OCI-LY1 (cell line): ENCODE data around the gene PPP2R5C.

Source experiments
- H2AFZ ChIP-seq: fragments of 200-600 bp; sonication (generic), shearing (Covaris generic); 2 replicates; pipeline ENCODE4 v1.6.0; 2014; ENCODE audit warnings: antibody characterized with exemption, mild to moderate bottlenecking, low read length
- H3F3A ChIP-seq: fragments of 200-600 bp; sonication (generic), shearing (Covaris generic); 2 replicates; pipeline ENCODE4 v1.6.0; 2014; ENCODE audit warnings: mild to moderate bottlenecking, antibody characterized with exemption, low read length, moderate library complexity; ENCODE audit not compliant: insufficient read depth
- H3K27ac ChIP-seq: fragments of 200-600 bp; sonication (generic); 2 replicates; pipeline ENCODE4 v1.5.1; 2014; ENCODE audit warnings: low read length, mixed run types, mild to moderate bottlenecking, low read depth; ENCODE audit not compliant: poor library complexity, severe bottlenecking
- H3K27me3 ChIP-seq: fragments of 200-600 bp; sonication (generic); 2 replicates; pipeline ENCODE4 v1.6.0; 2014; ENCODE audit warnings: antibody characterized with exemption, mild to moderate bottlenecking, low read length, moderate library complexity; ENCODE audit not compliant: insufficient read depth
- H3K36me3 ChIP-seq: fragments of 200-600 bp; sonication (generic); 2 replicates; pipeline ENCODE4 v1.6.1; 2014; ENCODE audit warnings: mild to moderate bottlenecking, antibody characterized with exemption, low read length, moderate library complexity, mixed read lengths; ENCODE audit not compliant: insufficient read depth
- H3K4me1 ChIP-seq: fragments of 200-600 bp; sonication (generic); 2 replicates; pipeline ENCODE4 v1.5.1; 2014; ENCODE audit warnings: mild to moderate bottlenecking, low read length, moderate library complexity; ENCODE audit not compliant: insufficient read depth, severe bottlenecking
- H3K4me2 ChIP-seq: fragments of 200-600 bp; sonication (generic), shearing (Covaris generic); 2 replicates; pipeline ENCODE4 v1.6.1; 2014; ENCODE audit warnings: low read length
- H3K4me3 ChIP-seq: fragments of 200-600 bp; sonication (generic); 2 replicates; pipeline ENCODE4 v1.5.1; 2014; ENCODE audit warnings: low read length, low read depth, mild to moderate bottlenecking, mixed read lengths; ENCODE audit not compliant: poor library complexity, severe bottlenecking
- H3K79me2 ChIP-seq: fragments of 200-600 bp; shearing (Covaris generic); 2 replicates; pipeline ENCODE4 v1.6.1; 2016; ENCODE audit warnings: mixed run types, low read length, mixed read lengths; ENCODE audit not compliant: insufficient read depth
- H3K9ac ChIP-seq: fragments of 200-600 bp; sonication (generic), shearing (Covaris generic); 2 replicates; pipeline ENCODE4 v1.6.1; 2014; ENCODE audit warnings: mild to moderate bottlenecking, low read length, mixed read lengths
- H3K9me2 ChIP-seq: fragments of 200-600 bp; sonication (generic), shearing (Covaris generic); 2 replicates; pipeline ENCODE4 v1.6.1; 2014; ENCODE audit warnings: low read depth, mild to moderate bottlenecking, low read length, mixed read lengths
- H3K9me3 ChIP-seq: fragments of 200-600 bp; shearing (Covaris generic); 2 replicates; pipeline ENCODE4 v1.6.1; 2014; ENCODE audit warnings: low read length, mixed read lengths
- H4K20me1 ChIP-seq: fragments of 200-600 bp; sonication (generic), shearing (Covaris generic); 2 replicates; pipeline ENCODE4 v1.6.0; 2016; ENCODE audit warnings: mild to moderate bottlenecking, low read length; ENCODE audit not compliant: insufficient read depth
- EZH2 ChIP-seq: fragments of 200-600 bp; sonication (generic), shearing (Covaris generic); IDR thresholded peaks from 2 replicates; pipeline ENCODE4 v1.8.0; 2017; ENCODE audit warnings: borderline replicate concordance, mixed run types, mild to moderate bottlenecking, antibody characterized with exemption, low read length, moderate library complexity, mixed read lengths
- TF ChIP-seq, protein P1 (sequence below): fragments of 200-600 bp; sonication (generic), shearing (Covaris generic); IDR thresholded peaks from 2 replicates; pipeline ENCODE4 v1.5.1; 2017; ENCODE audit warnings: mild to moderate bottlenecking, antibody characterized with exemption, low read length, moderate library complexity, mixed read lengths

PPP2R5C gene

DNA sequence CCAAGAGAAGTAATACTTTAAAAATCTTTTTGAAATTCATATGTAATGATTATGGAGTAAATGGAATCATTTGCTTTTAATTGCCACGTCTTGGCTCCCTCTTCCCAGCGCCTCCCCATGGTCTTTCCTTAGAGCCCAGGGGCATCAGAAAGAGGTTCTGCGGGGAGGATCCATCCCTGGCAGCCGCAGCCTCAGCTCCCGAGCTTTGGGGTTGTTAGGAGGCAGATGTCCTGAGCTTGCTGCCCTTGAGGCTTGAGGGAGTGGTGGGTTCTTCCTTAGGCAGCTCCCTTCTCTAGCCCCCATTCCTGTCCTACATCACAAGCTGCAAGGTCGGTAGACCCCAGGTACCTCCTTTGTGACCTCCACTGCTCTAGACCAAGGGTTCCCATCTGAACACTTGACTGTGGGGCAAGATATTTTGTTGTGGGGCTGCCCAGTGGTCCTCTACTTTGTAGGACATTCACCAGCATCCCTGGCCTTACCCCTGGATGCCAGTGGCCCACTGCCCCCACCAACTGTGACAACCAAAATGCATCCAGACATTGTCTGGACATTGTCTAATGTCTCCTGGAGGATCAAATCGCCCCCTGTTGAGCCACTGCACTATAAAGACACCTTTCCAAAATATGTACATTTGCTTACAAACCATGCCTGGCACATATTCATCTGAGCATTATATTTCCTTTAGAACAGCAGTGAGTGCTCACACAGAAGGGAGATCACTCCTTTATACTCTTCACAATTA lies 6.3 kb downstream of the PPP2R5C start:
- peaks cover 9% of the 10 kb centered on the region; the same call in 1 of the 2 replicates for H3F3A ChIP-seq
- no peak overlapping the region for H3K4me3 ChIP-seq
- H3K36me3 ChIP-seq: peaks cover 15% of the 10 kb centered on the region; the same call in 1 of the 2 replicates
- no peak overlapping the region for H3K4me2 ChIP-seq
- H3K9me2 ChIP-seq: no peaks in the 10 kb centered on the region
- H3K9me3 ChIP-seq: no peaks in the 10 kb centered on the region
- H3K79me2 ChIP-seq: no peaks in the 10 kb centered on the region
- no peak for TF ChIP-seq EZH2
- TF ChIP-seq, protein P1, sequence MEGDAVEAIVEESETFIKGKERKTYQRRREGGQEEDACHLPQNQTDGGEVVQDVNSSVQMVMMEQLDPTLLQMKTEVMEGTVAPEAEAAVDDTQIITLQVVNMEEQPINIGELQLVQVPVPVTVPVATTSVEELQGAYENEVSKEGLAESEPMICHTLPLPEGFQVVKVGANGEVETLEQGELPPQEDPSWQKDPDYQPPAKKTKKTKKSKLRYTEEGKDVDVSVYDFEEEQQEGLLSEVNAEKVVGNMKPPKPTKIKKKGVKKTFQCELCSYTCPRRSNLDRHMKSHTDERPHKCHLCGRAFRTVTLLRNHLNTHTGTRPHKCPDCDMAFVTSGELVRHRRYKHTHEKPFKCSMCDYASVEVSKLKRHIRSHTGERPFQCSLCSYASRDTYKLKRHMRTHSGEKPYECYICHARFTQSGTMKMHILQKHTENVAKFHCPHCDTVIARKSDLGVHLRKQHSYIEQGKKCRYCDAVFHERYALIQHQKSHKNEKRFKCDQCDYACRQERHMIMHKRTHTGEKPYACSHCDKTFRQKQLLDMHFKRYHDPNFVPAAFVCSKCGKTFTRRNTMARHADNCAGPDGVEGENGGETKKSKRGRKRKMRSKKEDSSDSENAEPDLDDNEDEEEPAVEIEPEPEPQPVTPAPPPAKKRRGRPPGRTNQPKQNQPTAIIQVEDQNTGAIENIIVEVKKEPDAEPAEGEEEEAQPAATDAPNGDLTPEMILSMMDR: no peak
- H4K20me1 ChIP-seq: no peaks in the 10 kb centered on the region
- H3K27me3 ChIP-seq: no peaks in the 10 kb centered on the region
- no peak overlapping the region for H3K27ac ChIP-seq
- H3K9ac ChIP-seq: no peak overlapping the region
- H2AFZ ChIP-seq: no peak overlapping the region
- H3K4me1 ChIP-seq: peaks cover 47% of the 10 kb centered on the region

DNA sequence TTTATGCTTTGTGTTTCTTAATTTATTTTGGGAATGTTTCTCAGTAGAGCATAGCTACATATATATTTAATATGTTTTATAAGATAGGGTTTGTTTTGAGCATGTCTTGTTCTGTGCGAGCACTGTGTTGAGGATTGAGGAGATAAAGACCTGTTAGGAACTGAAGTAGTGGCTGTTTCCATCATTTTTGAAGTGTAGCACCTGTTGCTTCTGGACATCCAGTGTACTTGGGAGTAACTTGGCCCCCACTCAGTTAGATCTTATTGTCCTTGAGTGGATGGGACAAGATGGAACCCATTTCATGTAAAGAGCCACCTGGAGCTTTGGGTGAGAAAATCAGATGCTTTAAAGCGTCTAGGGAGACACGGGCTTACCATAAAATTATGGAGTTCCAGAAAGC lies 8.7 kb downstream of the PPP2R5C start:
- Histone ChIP-seq H3K4me3 (no peak overlapping the region), H3F3A (peaks cover 23% of the 10 kb centered on the region), H2AFZ (no peak overlapping the region), H3K9me2 (no peaks in the 10 kb centered on the region), H3K27me3 (no peaks in the 10 kb centered on the region), H3K27ac (peak overlapping the region; percentile 100), H3K79me2 (no peaks in the 10 kb centered on the region), H4K20me1 (no peaks in the 10 kb centered on the region), H3K36me3 (peaks cover 2% of the 10 kb centered on the region; the same call in 1 of the 2 replicates), H3K4me2 (0 out of 2 replicates have a peak overlapping the region, but pooled peaks have one; percentile 23), H3K9ac (no peak overlapping the region), H3K9me3 (no peaks in the 10 kb centered on the region), H3K4me1 (peaks cover 59% of the 10 kb centered on the region)
- no peak for TF ChIP-seq EZH2
- TF ChIP-seq, protein P1: no peak

DNA sequence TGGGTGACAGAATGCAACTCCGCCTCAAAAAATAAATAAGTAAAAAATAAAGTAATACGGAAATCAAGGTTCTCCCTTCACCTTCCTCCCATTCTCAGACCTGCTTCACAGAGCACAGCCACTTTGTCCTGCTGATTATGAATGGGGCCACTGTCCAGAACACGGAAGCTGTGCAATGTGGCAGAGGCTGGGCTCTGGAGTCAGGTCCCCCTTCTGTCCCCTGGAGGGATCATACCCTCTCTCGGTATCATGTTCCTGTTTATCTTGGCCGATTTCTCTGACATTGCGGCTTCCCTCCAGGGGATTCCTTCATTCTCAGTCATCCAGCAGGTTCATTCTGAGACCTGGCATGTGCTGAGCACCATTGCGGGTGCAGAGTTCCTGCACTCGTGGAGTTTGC lies 11.3 kb downstream of the PPP2R5C start:
- H3K4me3 ChIP-seq: no peak overlapping the region
- no peaks in the 10 kb centered on the region for H3K79me2 ChIP-seq
- H3K27me3 ChIP-seq: no peaks in the 10 kb centered on the region
- no peak overlapping the region for H2AFZ ChIP-seq
- peak overlapping the region; percentile 66; the same call in 1 of the 2 replicates for H3K4me2 ChIP-seq
- peaks cover 2% of the 10 kb centered on the region; the same call in 1 of the 2 replicates for H3K9me3 ChIP-seq
- peaks cover 78% of the 10 kb centered on the region for H3K4me1 ChIP-seq
- peaks cover 3% of the 10 kb centered on the region; the same call in 1 of the 2 replicates for H3K36me3 ChIP-seq
- peak overlapping the region; percentile 100 for H3K27ac ChIP-seq
- peaks cover 29% of the 10 kb centered on the region for H3F3A ChIP-seq
- peak overlapping the region; percentile 68; the same call in 1 of the 2 replicates for H3K9ac ChIP-seq
- no peak for TF ChIP-seq EZH2
- TF ChIP-seq, protein P1: no peak
- no peaks in the 10 kb centered on the region for H3K9me2 ChIP-seq
- no peaks in the 10 kb centered on the region for H4K20me1 ChIP-seq
